GM18909 (cell line): ENCODE data around the gene ZNF98.

Source experiments
- ATAC-seq: cut with Tn5 transposase; IDR thresholded peaks from one replicate; pipeline ENCODE4 v1.9.1; 2021; ENCODE audit warnings: mild to moderate bottlenecking; ENCODE audit not compliant: unreplicated experiment, poor library complexity

Gene ZNF98

GRCh38 chr19:22422211-22422610 lies at the start of gene ZNF98:
ZNF98 (minus strand) TSS chr19:22422346; CDS start chr19:22422224, 122 bp downstream.
- ATAC-seq, result no peak

- no peak for ATAC-seq
Observed at GRCh38 chr19:22446605-22447004, 24.5 kb upstream of the ZNF98 start.

- no peak for ATAC-seq
Observed at GRCh38 chr19:22438011-22438410, 15.9 kb upstream of the ZNF98 start.

GRCh38 chr19:22427960-22428913 lies 6.1 kb upstream of the ZNF98 start:
- no peak for ATAC-seq

- ATAC-seq, result no peak
Observed at GRCh38 chr19:22427547-22427946, 5.4 kb upstream of the ZNF98 start.

GRCh38 chr19:22426901-22427300 lies 4.8 kb upstream of the ZNF98 start:
- no peak for ATAC-seq

GRCh38 chr19:22421797-22422196 lies 349 bp downstream of the ZNF98 start:
- no peak for ATAC-seq

- no peak for ATAC-seq
Observed at GRCh38 chr19:22354665-22355064, 67.5 kb downstream of the ZNF98 start.
